Stimulated activated naive CD4-positive, alpha-beta T cell treated with Interleukin-2 at 50 U/mL for 16 hours (primary cell): ENCODE results near the gene DES.
"Not testable (repeated sequence)": the region's sequence is repeated elsewhere in the genome, so short reads cannot be mapped to it uniquely, and the experiment has no call there.

Experiments used
- DNase-seq: peaks from one replicate; lab custom pipeline; 2025; lab: John Stamatoyannopoulos, UW

DES gene

GRCh38 chr2:219418155-219419011, at the start of gene DES:
TSS of gene DES (plus strand) at chr2:219418377. CDS start at chr2:219418463, 86 bp downstream.
- DNase-seq = no peak

GRCh38 chr2:219368690-219369191, 49.4 kb upstream of the DES start:
- no peak for DNase-seq

GRCh38 chr2:219369447-219369861, 48.7 kb upstream of the DES start:
- no peak for DNase-seq

GRCh38 chr2:219378163-219378851, 39.9 kb upstream of the DES start:
- no peak for DNase-seq

- no peak for DNase-seq
Measured at GRCh38 chr2:219380926-219381325, 37.3 kb upstream of the DES start.

GRCh38 chr2:219381448-219381847, 36.7 kb upstream of the DES start:
- DNase-seq = no peak

GRCh38 chr2:219384083-219384713, 34.0 kb upstream of the DES start:
- DNase-seq = no peak

GRCh38 chr2:219384859-219385258, 33.3 kb upstream of the DES start:
- no peak for DNase-seq

- DNase-seq = no peak
Measured at GRCh38 chr2:219385958-219386520, 32.1 kb upstream of the DES start.

- DNase-seq = no peak
Measured at GRCh38 chr2:219386532-219387280, 31.5 kb upstream of the DES start.

- DNase-seq = peak; percentile 90
Measured at GRCh38 chr2:219387306-219388120, 30.7 kb upstream of the DES start, which contains the start of gene DNPEP. TSS of gene DNPEP (minus strand) at chr2:219387912. CDS start at chr2:219387794, 118 bp downstream.

- peak; percentile 99 for DNase-seq
Measured at GRCh38 chr2:219388121-219388906, 29.9 kb upstream of the DES start.

GRCh38 chr2:219388907-219389156, 29.3 kb upstream of the DES start:
- DNase-seq = no peak

GRCh38 chr2:219392754-219393153, 25.4 kb upstream of the DES start:
- no peak for DNase-seq

- DNase-seq = not testable (repeated sequence)
Measured at GRCh38 chr2:219395056-219395455, 23.1 kb upstream of the DES start.

GRCh38 chr2:219395609-219396008, 22.6 kb upstream of the DES start:
- no peak for DNase-seq

- DNase-seq = no peak
Measured at GRCh38 chr2:219396863-219397457, 21.2 kb upstream of the DES start.

GRCh38 chr2:219398721-219399363, 19.3 kb upstream of the DES start:
- DNase-seq = no peak
